DND-41 (cell line): Measurements from ENCODE around the gene AK8.
"Not testable (repeated sequence)": the region's sequence is repeated elsewhere in the genome, so short reads cannot be mapped to it uniquely, and the experiment has no call there.

Source experiments
- CTCF ChIP-seq: IDR thresholded peaks from 2 replicates; pipeline ENCODE4 v1.5.1; 2012; ENCODE audit warnings: borderline replicate concordance, low read length, moderate library complexity, mild to moderate bottlenecking; ENCODE audit not compliant: poor library complexity, severe bottlenecking; ENCODE audit errors: extremely low read depth
- EZH2 ChIP-seq: IDR thresholded peaks from 3 replicates; pipeline ENCODE4 v1.6.1; 2012; ENCODE audit warnings: borderline replicate concordance, low read depth, mild to moderate bottlenecking, moderate library complexity, low read length, inconsistent platforms; ENCODE audit not compliant: severe bottlenecking

GRCh38 chr9:132718381-132718928 lies 159.6 kb downstream of the AK8 start:
- TF ChIP-seq EZH2, CTCF: not testable (repeated sequence)
